Liver (tissue), 9 donors: ENCODE results near the gene WWOX. TPM values are rescaled to one million over a fixed set of nuclear protein-coding genes. Genes with fewer than 3 reads are reported as not detected.
A peak's percentile ranks its signal among the peaks of the same experiment; 100 is the strongest.
"Not testable (repeated sequence)": the region's sequence is repeated elsewhere in the genome, so short reads cannot be mapped to it uniquely, and the experiment has no call there.

Experiments
- DNase-seq: peaks from one replicate; pipeline ENCODE4 v3.0.0-alpha.2; 2017; ENCODE audit warnings: low spot score
- H3K27ac ChIP-seq, 2 donors: one replicate each; pipeline ENCODE4 v1.7.0; 2013; ENCODE audit warnings: inconsistent platforms in 2 of 2, low read length in 2 of 2, control low read depth in 1 of 2, low read depth in 1 of 2, mild to moderate bottlenecking in 1 of 2
- H3K27me3 ChIP-seq, 4 donors: one replicate each; pipeline versions ENCODE4 v1.6.1 to v1.7.0; 2013; ENCODE audit warnings: low read length in 3 of 4, inconsistent platforms in 1 of 4, mild to moderate bottlenecking in 1 of 4, moderate library complexity in 1 of 4; ENCODE audit not compliant: control insufficient read depth in 4 of 4, insufficient read depth in 4 of 4
- H3K36me3 ChIP-seq, 4 donors: one replicate each; pipeline versions ENCODE4 v1.6.1 to v1.7.0; 2013; ENCODE audit warnings: low read length in 3 of 4, mild to moderate bottlenecking in 3 of 4, low read depth in 1 of 4, moderate library complexity in 1 of 4; ENCODE audit not compliant: control insufficient read depth in 4 of 4, insufficient read depth in 3 of 4
- H3K4me1 ChIP-seq, 4 donors: one replicate each; pipeline versions ENCODE4 v1.6.1 to v1.7.0; 2013; ENCODE audit warnings: low read length in 3 of 4, mild to moderate bottlenecking in 3 of 4, moderate library complexity in 1 of 4; ENCODE audit not compliant: control insufficient read depth in 4 of 4, insufficient read depth in 4 of 4
- H3K4me3 ChIP-seq, 3 donors: one replicate each; pipeline versions ENCODE4 v1.6.1 to v1.7.0; 2013; ENCODE audit warnings: low read length in 3 of 3, control low read depth in 1 of 3, low read depth in 1 of 3, mild to moderate bottlenecking in 1 of 3
- H3K9ac ChIP-seq, 2 donors: one replicate each; pipeline ENCODE4 v1.7.0; 2013; ENCODE audit warnings: low read length in 2 of 2, mild to moderate bottlenecking in 2 of 2, moderate library complexity in 2 of 2, control low read depth in 1 of 2, low read depth in 1 of 2
- H3K9me3 ChIP-seq, 4 donors: one replicate each; pipeline versions ENCODE4 v1.6.1 to v1.7.0; 2013; ENCODE audit warnings: low read length in 3 of 4; ENCODE audit not compliant: control insufficient read depth in 4 of 4
- FOXA1 ChIP-seq: IDR thresholded peaks from 2 replicates; pipeline ENCODE4 v1.6.1; 2016; ENCODE audit warnings: antibody characterized with exemption
- GABPA ChIP-seq, 2 donors: IDR thresholded peaks in 1 of 2; conservative IDR thresholded peaks in 1 of 2; 2 replicates each; pipeline ENCODE4 v1.6.1; 2016; ENCODE audit warnings: antibody characterized with exemption in 2 of 2, mild to moderate bottlenecking in 1 of 2, moderate library complexity in 1 of 2
- HNF4A ChIP-seq, 2 donors: conservative IDR thresholded peaks; 2 replicates each; pipeline ENCODE4 v1.6.1; 2016; ENCODE audit warnings: antibody characterized with exemption in 2 of 2, mild to moderate bottlenecking in 2 of 2
- HNF4G ChIP-seq: IDR thresholded peaks from 2 replicates; pipeline ENCODE4 v1.6.1; 2016; ENCODE audit warnings: antibody characterized with exemption
- JUND ChIP-seq, 2 donors: IDR thresholded peaks; 2 replicates each; pipeline ENCODE4 v1.6.1; 2016; ENCODE audit warnings: antibody characterized with exemption in 2 of 2
- MAX ChIP-seq: IDR thresholded peaks from 2 replicates; pipeline ENCODE4 v1.6.1; 2016; ENCODE audit warnings: antibody characterized with exemption
- NR2F2 ChIP-seq: IDR thresholded peaks from 2 replicates; pipeline ENCODE4 v1.6.1; 2016; ENCODE audit warnings: antibody characterized with exemption
- RAD21 ChIP-seq, 2 donors: IDR thresholded peaks; 2 replicates each; pipeline ENCODE4 v1.6.1; 2016; ENCODE audit warnings: antibody characterized with exemption in 2 of 2, mild to moderate bottlenecking in 2 of 2
- RXRA ChIP-seq, 2 donors: IDR thresholded peaks; 2 replicates each; pipeline ENCODE4 v1.6.1; 2017 to 2018; ENCODE audit warnings: antibody characterized with exemption in 2 of 2, mild to moderate bottlenecking in 1 of 2
- SP1 ChIP-seq: IDR thresholded peaks from 2 replicates; pipeline ENCODE4 v1.6.1; 2018; ENCODE audit warnings: antibody characterized with exemption, mild to moderate bottlenecking
- YY1 ChIP-seq: IDR thresholded peaks from 2 replicates; pipeline ENCODE4 v1.6.1; 2016; ENCODE audit warnings: antibody characterized with exemption, mild to moderate bottlenecking
- WGBS: extraction: QIAGEN DNeasy Blood & Tissue Kit; methylation state at CpG from one replicate; pipeline ENCODE4 v1.1.7; 2013; 5-methylcytosine and 5-hydroxymethylcytosine counted together
- polyA plus RNA-seq, 2 donors: library from polyadenylated mRNA; stranded (reverse) in 1 of 2; unstranded in 1 of 2; fragments of 200-250 nt in 1 of 2; fragments of >200 nt in 1 of 2; fragmentation: Nextera tagmentation in 1 of 2; extraction: Ambion mirVana in 1 of 2; gene quantifications; one replicate each; pipeline versions ENCODE4 v1.2.1 to v1.2.3, GENCODE V29; 2013 to 2015
- total RNA-seq, 2 donors: library from RNA; depleted of rRNA; stranded (reverse); fragments of >200 nt; gene quantifications; one replicate each; pipeline ENCODE4 v1.2.3, GENCODE V29; 2014
- TF ChIP-seq, protein P1 (sequence below): IDR thresholded peaks from 2 replicates; pipeline ENCODE4 v1.6.1; 2016; ENCODE audit warnings: antibody characterized with exemption, mild to moderate bottlenecking
- TF ChIP-seq, protein P2 (sequence below): IDR thresholded peaks from 2 replicates; pipeline ENCODE4 v1.6.1; 2016; ENCODE audit warnings: antibody characterized with exemption
- donor health status: healthy.
- donor health status: healthy.
- donor health status: healthy.
- donor health status: healthy.
- donor health status: healthy.

Gene WWOX
- total and polyA plus RNA-seq, 4 donors: 9.8 to 46.0 (median 15.3) TPM

GRCh38 chr16:79229361-79229760 lies 1129.9 kb downstream of the WWOX start:
- H3K4me1 ChIP-seq: no peaks in the 10 kb centered on the region
- WGBS: 95% methylated on average over 20 of the region's 20 CpGs
- H3K9me3 ChIP-seq: no peaks in the 10 kb centered on the region
- no peaks in the 10 kb centered on the region for H3K36me3 ChIP-seq
- no peak overlapping the region for H3K4me3 ChIP-seq
- H3K9ac ChIP-seq: no peak overlapping the region
- H3K27ac ChIP-seq: no peak overlapping the region
- no peak for DNase-seq
- TF ChIP-seq JUND (IDR thresholded peaks at IDR 0.05): no peak
- no peak for TF ChIP-seq HNF4A (conservative IDR thresholded peaks at IDR 0.05)
- TF ChIP-seq, protein P1, sequence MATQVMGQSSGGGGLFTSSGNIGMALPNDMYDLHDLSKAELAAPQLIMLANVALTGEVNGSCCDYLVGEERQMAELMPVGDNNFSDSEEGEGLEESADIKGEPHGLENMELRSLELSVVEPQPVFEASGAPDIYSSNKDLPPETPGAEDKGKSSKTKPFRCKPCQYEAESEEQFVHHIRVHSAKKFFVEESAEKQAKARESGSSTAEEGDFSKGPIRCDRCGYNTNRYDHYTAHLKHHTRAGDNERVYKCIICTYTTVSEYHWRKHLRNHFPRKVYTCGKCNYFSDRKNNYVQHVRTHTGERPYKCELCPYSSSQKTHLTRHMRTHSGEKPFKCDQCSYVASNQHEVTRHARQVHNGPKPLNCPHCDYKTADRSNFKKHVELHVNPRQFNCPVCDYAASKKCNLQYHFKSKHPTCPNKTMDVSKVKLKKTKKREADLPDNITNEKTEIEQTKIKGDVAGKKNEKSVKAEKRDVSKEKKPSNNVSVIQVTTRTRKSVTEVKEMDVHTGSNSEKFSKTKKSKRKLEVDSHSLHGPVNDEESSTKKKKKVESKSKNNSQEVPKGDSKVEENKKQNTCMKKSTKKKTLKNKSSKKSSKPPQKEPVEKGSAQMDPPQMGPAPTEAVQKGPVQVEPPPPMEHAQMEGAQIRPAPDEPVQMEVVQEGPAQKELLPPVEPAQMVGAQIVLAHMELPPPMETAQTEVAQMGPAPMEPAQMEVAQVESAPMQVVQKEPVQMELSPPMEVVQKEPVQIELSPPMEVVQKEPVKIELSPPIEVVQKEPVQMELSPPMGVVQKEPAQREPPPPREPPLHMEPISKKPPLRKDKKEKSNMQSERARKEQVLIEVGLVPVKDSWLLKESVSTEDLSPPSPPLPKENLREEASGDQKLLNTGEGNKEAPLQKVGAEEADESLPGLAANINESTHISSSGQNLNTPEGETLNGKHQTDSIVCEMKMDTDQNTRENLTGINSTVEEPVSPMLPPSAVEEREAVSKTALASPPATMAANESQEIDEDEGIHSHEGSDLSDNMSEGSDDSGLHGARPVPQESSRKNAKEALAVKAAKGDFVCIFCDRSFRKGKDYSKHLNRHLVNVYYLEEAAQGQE: no peak
- no peak for TF ChIP-seq GABPA (IDR thresholded peaks at IDR 0.05 in 1 of 2, conservative IDR thresholded peaks at IDR 0.05 in 1 of 2)
- TF ChIP-seq FOXA1: no peak
- no peak for TF ChIP-seq SP1
- no peak for TF ChIP-seq NR2F2
- no peak for TF ChIP-seq YY1
- TF ChIP-seq HNF4G: no peak
- TF ChIP-seq MAX: no peak
- no peak for TF ChIP-seq RAD21 (IDR thresholded peaks at IDR 0.05)
- H3K27me3 ChIP-seq: no peaks in the 10 kb centered on the region

- WGBS: 98% methylated on average over 2 of the region's 2 CpGs
- peaks cover 2 to 16% (median 9%) of the 10 kb centered on the region in 4 donors for H3K4me1 ChIP-seq
- not testable (repeated sequence) for DNase-seq, H3K9me3 ChIP-seq, H3K4me3 ChIP-seq, H3K36me3 ChIP-seq, H3K27ac ChIP-seq, H3K9ac ChIP-seq, H3K27me3 ChIP-seq
Observed at GRCh38 chr16:79245700-79246099, 1146.2 kb downstream of the WWOX start.

- no peak for DNase-seq
- Histone ChIP-seq H3K27ac (no peak overlapping the region), H3K9me3 (no peaks in the 10 kb centered on the region), H3K27me3 (no peaks in the 10 kb centered on the region), H3K4me1 (peaks cover 2 to 19% (median 9%) of the 10 kb centered on the region in 4 donors), H3K4me3 (no peak overlapping the region), H3K9ac (no peak overlapping the region), H3K36me3 (no peaks in the 10 kb centered on the region)
- TF ChIP-seq, protein P2, sequence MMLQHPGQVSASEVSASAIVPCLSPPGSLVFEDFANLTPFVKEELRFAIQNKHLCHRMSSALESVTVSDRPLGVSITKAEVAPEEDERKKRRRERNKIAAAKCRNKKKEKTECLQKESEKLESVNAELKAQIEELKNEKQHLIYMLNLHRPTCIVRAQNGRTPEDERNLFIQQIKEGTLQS: no peak
- peak; percentile 12 to 15 for TF ChIP-seq RXRA (IDR thresholded peaks at IDR 0.05)
- peak in 1 of 2 donors; percentile 55 for TF ChIP-seq RAD21 (IDR thresholded peaks at IDR 0.05)
- 67% methylated on average over 5 of the region's 5 CpGs for WGBS
Observed at GRCh38 chr16:79247386-79247785, 1147.9 kb downstream of the WWOX start.
